NB4 (cell line): ENCODE results near the gene RAB26.
"Not testable (repeated sequence)": the region's sequence is repeated elsewhere in the genome, so short reads cannot be mapped to it uniquely, and the experiment has no call there.

Experiments
- DNase-seq: peaks from one replicate; pipeline ENCODE4 v3.0.0; 2010; ENCODE audit warnings: low read depth
- H3K4me3 ChIP-seq: one replicate; pipeline ENCODE4 v1.5.1; 2011; ENCODE audit warnings: mild to moderate bottlenecking, low read depth, low read length, moderate library complexity
- CTCF ChIP-seq: IDR thresholded peaks from one replicate; pipeline ENCODE4 v1.5.1; 2012; ENCODE audit warnings: low read depth, low read length
- MAX ChIP-seq: IDR thresholded peaks from 2 replicates; pipeline ENCODE4 v1.6.1; 2011; ENCODE audit warnings: low read depth, low read length
- MYC ChIP-seq: IDR thresholded peaks from 2 replicates; pipeline ENCODE4 v1.6.1; 2011; ENCODE audit warnings: low read depth, low read length
- POLR2A ChIP-seq: IDR thresholded peaks from 2 replicates; pipeline ENCODE4 v1.6.1; 2011; ENCODE audit warnings: mild to moderate bottlenecking; ENCODE audit not compliant: insufficient read length; ENCODE audit errors: extremely low read depth

RAB26 gene

GRCh38 chr16:2147981-2148671 is at the start of gene RAB26:
Gene RAB26, plus strand, starts transcription at chr16:2148625. Its CDS starts 159 bp downstream, at chr16:2148784.
- no peak for TF ChIP-seq POLR2A
- TF ChIP-seq MAX: 0 out of 2 replicates have a peak, but pooled peaks have one; percentile 20
- DNase-seq: peak; percentile 81
- no peak within 1 kb of the TSS for H3K4me3 ChIP-seq

- DNase-seq, H3K4me3 ChIP-seq: not testable (repeated sequence)
These were observed 46.8 kb upstream of the RAB26 start for GRCh38 chr16:2101581-2101980.

GRCh38 chr16:2102471-2102870 is 46.0 kb upstream of the RAB26 start:
- no peak for DNase-seq
- TF ChIP-seq POLR2A: no peak
- TF ChIP-seq MYC: no peak
- TF ChIP-seq MAX: no peak
- TF ChIP-seq CTCF: no peak
- no peak overlapping the region for H3K4me3 ChIP-seq

- H3K4me3 ChIP-seq, DNase-seq: not testable (repeated sequence)
These were observed 44.0 kb upstream of the RAB26 start for GRCh38 chr16:2104464-2104863.

GRCh38 chr16:2105291-2105690 is 43.1 kb upstream of the RAB26 start:
- DNase-seq, H3K4me3 ChIP-seq: not testable (repeated sequence)

- not testable (repeated sequence) for DNase-seq, H3K4me3 ChIP-seq
These were observed 42.7 kb upstream of the RAB26 start for GRCh38 chr16:2105769-2106168.

GRCh38 chr16:2106211-2106610 is 42.2 kb upstream of the RAB26 start:
- DNase-seq, H3K4me3 ChIP-seq: not testable (repeated sequence)

- not testable (repeated sequence) for H3K4me3 ChIP-seq, DNase-seq
These were observed 41.2 kb upstream of the RAB26 start for GRCh38 chr16:2107121-2107790.

GRCh38 chr16:2107791-2108125 is 40.7 kb upstream of the RAB26 start:
- not testable (repeated sequence) for H3K4me3 ChIP-seq, DNase-seq

- not testable (repeated sequence) for DNase-seq, H3K4me3 ChIP-seq
These were observed 39.8 kb upstream of the RAB26 start for GRCh38 chr16:2108446-2109270.

GRCh38 chr16:2109271-2109580 is 39.2 kb upstream of the RAB26 start:
- not testable (repeated sequence) for H3K4me3 ChIP-seq, DNase-seq

- not testable (repeated sequence) for H3K4me3 ChIP-seq, DNase-seq
These were observed 38.6 kb upstream of the RAB26 start for GRCh38 chr16:2109872-2110271.

GRCh38 chr16:2110332-2111008 is 38.0 kb upstream of the RAB26 start:
- DNase-seq, H3K4me3 ChIP-seq: not testable (repeated sequence)

- not testable (repeated sequence) for H3K4me3 ChIP-seq, DNase-seq
These were observed 37.4 kb upstream of the RAB26 start for GRCh38 chr16:2111009-2111353.

GRCh38 chr16:2111412-2112335 is 36.8 kb upstream of the RAB26 start:
- DNase-seq, H3K4me3 ChIP-seq: not testable (repeated sequence)
